DOHH2 (cell line): Measurements from ENCODE around the gene SLC2A13.
A peak's percentile ranks its signal among the peaks of the same experiment; 100 is the strongest.

ENCODE experiments used
- H3F3A ChIP-seq: fragments of 200-600 bp; sonication (generic), shearing (Covaris generic); 2 replicates; pipeline ENCODE4 v1.6.0; 2016; ENCODE audit warnings: antibody characterized with exemption, mild to moderate bottlenecking; ENCODE audit not compliant: control insufficient read depth, insufficient read depth
- H3K27ac ChIP-seq: fragments of 200-600 bp; sonication (generic); 2 replicates; pipeline ENCODE4 v1.5.1; 2014; ENCODE audit warnings: low read depth, mild to moderate bottlenecking, low read length, moderate library complexity
- H3K27me3 ChIP-seq: fragments of 200-600 bp; sonication (generic); 2 replicates; pipeline ENCODE4 v1.6.1; 2014; ENCODE audit warnings: mild to moderate bottlenecking, low read length, mixed read lengths; ENCODE audit not compliant: control insufficient read depth
- H3K36me3 ChIP-seq: fragments of 200-600 bp; sonication (generic); 2 replicates; pipeline ENCODE4 v1.6.1; 2014; ENCODE audit warnings: mild to moderate bottlenecking, low read length, moderate library complexity, mixed read lengths; ENCODE audit not compliant: control insufficient read depth
- H3K4me1 ChIP-seq: fragments of 200-600 bp; sonication (generic); 2 replicates; pipeline ENCODE4 v1.6.1; 2014; ENCODE audit warnings: mild to moderate bottlenecking, low read length, mixed read lengths; ENCODE audit not compliant: control insufficient read depth
- H3K4me2 ChIP-seq: fragments of 200-600 bp; sonication (generic); 2 replicates; pipeline ENCODE4 v1.6.0; 2014; ENCODE audit warnings: mild to moderate bottlenecking, low read length, moderate library complexity
- H3K4me3 ChIP-seq: fragments of 200-600 bp; sonication (generic); 2 replicates; pipeline ENCODE4 v1.5.1; 2014; ENCODE audit warnings: mild to moderate bottlenecking, low read length, mixed read lengths
- H3K79me2 ChIP-seq: fragments of 200-600 bp; sonication (generic); 2 replicates; pipeline ENCODE4 v1.6.1; 2014; ENCODE audit warnings: mild to moderate bottlenecking, low read length, mixed read lengths; ENCODE audit not compliant: control insufficient read depth
- H3K9me2 ChIP-seq: fragments of 200-600 bp; sonication (generic); replicated peaks from 2 replicates; pipeline ENCODE4 v1.6.1; 2014; ENCODE audit warnings: mild to moderate bottlenecking, low read length, mixed read lengths; ENCODE audit not compliant: control insufficient read depth
- H3K9me3 ChIP-seq: fragments of 200-600 bp; sonication (generic); 2 replicates; pipeline ENCODE4 v1.6.1; 2014; ENCODE audit warnings: antibody characterized with exemption, low read length, mixed read lengths; ENCODE audit not compliant: control insufficient read depth, insufficient read depth
- H4K20me1 ChIP-seq: fragments of 200-600 bp; sonication (generic); 2 replicates; pipeline ENCODE4 v1.6.0; 2014; ENCODE audit warnings: low read depth, mild to moderate bottlenecking, antibody characterized with exemption, low read length, moderate library complexity; ENCODE audit not compliant: control insufficient read depth, insufficient read depth
- CTCF ChIP-seq: fragments of 200-600 bp; sonication (generic); IDR thresholded peaks from one replicate; pipeline ENCODE4 v1.5.1; 2014; ENCODE audit warnings: antibody characterized with exemption, mild to moderate bottlenecking, low read depth, low read length; ENCODE audit not compliant: poor library complexity, severe bottlenecking
- EZH2phosphoT487 ChIP-seq: fragments of 200-600 bp; sonication (generic); IDR thresholded peaks from 2 replicates; pipeline ENCODE4 v1.6.1; 2017; ENCODE audit warnings: borderline replicate concordance, mild to moderate bottlenecking, antibody characterized with exemption, low read length, moderate library complexity, mixed read lengths

SLC2A13 gene

GRCh38 chr12:39993268-39993667, 112.6 kb downstream of the SLC2A13 start:
- no peaks in the 10 kb centered on the region for H3K4me1 ChIP-seq
- H3K27ac ChIP-seq = no peak overlapping the region
- no peaks in the 10 kb centered on the region for H3K36me3 ChIP-seq
- H4K20me1 ChIP-seq = no peaks in the 10 kb centered on the region
- no peaks in the 10 kb centered on the region for H3K79me2 ChIP-seq
- no peak overlapping the region for H3K4me3 ChIP-seq
- H3F3A ChIP-seq = no peaks in the 10 kb centered on the region
- H3K27me3 ChIP-seq = no peaks in the 10 kb centered on the region
- no peak for TF ChIP-seq EZH2phosphoT487
- TF ChIP-seq CTCF = no peak
- H3K9me2 ChIP-seq = no peaks in the 10 kb centered on the region
- H3K9me3 ChIP-seq = no peaks in the 10 kb centered on the region
- no peak overlapping the region for H3K4me2 ChIP-seq

GRCh38 chr12:39990122-39991101, 115.5 kb downstream of the SLC2A13 start:
- Histone ChIP-seq H3K4me3 (no peak overlapping the region), H3K4me2 (no peak overlapping the region), H3K27ac (no peak overlapping the region), H3K27me3 (no peaks in the 10 kb centered on the region), H3K4me1 (no peaks in the 10 kb centered on the region), H3K9me3 (no peaks in the 10 kb centered on the region), H3K9me2 (no peaks in the 10 kb centered on the region), H3K79me2 (no peaks in the 10 kb centered on the region), H4K20me1 (no peaks in the 10 kb centered on the region), H3F3A (no peaks in the 10 kb centered on the region), H3K36me3 (no peaks in the 10 kb centered on the region)
- no peak for TF ChIP-seq EZH2phosphoT487
- peak; percentile 85 for TF ChIP-seq CTCF

GRCh38 chr12:39989501-39989900, 116.4 kb downstream of the SLC2A13 start:
- no peaks in the 10 kb centered on the region for H4K20me1 ChIP-seq
- no peaks in the 10 kb centered on the region for H3F3A ChIP-seq
- no peak overlapping the region for H3K4me2 ChIP-seq
- no peaks in the 10 kb centered on the region for H3K9me3 ChIP-seq
- H3K4me1 ChIP-seq = no peaks in the 10 kb centered on the region
- H3K4me3 ChIP-seq = no peak overlapping the region
- no peaks in the 10 kb centered on the region for H3K27me3 ChIP-seq
- no peaks in the 10 kb centered on the region for H3K79me2 ChIP-seq
- no peaks in the 10 kb centered on the region for H3K36me3 ChIP-seq
- no peaks in the 10 kb centered on the region for H3K9me2 ChIP-seq
- H3K27ac ChIP-seq = no peak overlapping the region
- TF ChIP-seq EZH2phosphoT487 = no peak
- no peak for TF ChIP-seq CTCF
